ENCODE measurements around the gene CTSS.

Gene CTSS

DNA sequence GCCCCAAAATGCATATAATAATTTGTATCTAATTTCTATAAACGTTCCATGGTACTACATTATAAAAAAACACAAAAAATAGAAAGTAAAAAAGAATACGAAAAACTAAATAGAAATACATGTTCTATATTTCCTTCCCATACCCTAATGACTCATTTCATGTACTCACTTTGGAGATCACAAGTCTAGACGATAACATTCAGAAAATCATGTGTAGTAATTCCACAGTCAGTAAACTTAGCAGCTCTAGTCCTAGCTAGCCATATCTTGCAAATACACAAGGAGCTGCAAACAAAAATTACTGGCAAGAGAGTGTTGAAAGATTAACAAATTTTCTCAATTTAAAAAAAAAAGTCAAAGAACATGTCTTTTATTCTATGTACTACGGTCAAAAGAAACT lies 70.0 kb downstream of the CTSS start:
- TF ChIP-seq, protein P1, sequence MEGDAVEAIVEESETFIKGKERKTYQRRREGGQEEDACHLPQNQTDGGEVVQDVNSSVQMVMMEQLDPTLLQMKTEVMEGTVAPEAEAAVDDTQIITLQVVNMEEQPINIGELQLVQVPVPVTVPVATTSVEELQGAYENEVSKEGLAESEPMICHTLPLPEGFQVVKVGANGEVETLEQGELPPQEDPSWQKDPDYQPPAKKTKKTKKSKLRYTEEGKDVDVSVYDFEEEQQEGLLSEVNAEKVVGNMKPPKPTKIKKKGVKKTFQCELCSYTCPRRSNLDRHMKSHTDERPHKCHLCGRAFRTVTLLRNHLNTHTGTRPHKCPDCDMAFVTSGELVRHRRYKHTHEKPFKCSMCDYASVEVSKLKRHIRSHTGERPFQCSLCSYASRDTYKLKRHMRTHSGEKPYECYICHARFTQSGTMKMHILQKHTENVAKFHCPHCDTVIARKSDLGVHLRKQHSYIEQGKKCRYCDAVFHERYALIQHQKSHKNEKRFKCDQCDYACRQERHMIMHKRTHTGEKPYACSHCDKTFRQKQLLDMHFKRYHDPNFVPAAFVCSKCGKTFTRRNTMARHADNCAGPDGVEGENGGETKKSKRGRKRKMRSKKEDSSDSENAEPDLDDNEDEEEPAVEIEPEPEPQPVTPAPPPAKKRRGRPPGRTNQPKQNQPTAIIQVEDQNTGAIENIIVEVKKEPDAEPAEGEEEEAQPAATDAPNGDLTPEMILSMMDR (IDR thresholded peaks at IDR 0.05; ENCODE audit: low read depth, low read length, missing control alignments), result no peak
- no peak for DNase-seq (ENCODE audit: low read depth)
- H3K4me3 ChIP-seq (ENCODE audit: low read depth, low read length), result no peak overlapping the region
- in situ Hi-C loops (cut with HindIII; ENCODE audit: low sequenced_read_pairs), result no loop called here

DNA sequence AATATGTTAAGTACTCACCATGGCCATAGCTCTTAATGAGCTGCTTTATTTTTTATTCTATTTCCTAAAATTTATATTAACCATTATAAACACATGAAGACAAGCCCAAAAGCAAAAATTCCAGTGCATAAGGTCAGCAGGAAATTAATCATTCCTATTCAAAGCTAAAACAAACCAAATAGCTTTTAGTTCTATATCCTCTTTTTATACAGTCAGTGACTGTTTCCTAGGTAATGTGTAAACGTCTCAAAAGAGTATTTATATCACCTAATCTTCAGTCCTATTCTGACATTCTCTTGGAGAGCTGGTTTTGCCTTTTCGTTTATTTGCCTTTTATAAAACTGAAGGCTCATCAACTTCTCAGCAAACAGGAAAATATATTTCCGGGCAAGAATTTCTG lies 72.9 kb downstream of the CTSS start:
- TF ChIP-seq, protein P1 (IDR thresholded peaks at IDR 0.05; ENCODE audit: low read depth, low read length, missing control alignments), result no peak
- H3K4me3 ChIP-seq (ENCODE audit: low read depth, low read length), result no peak overlapping the region
- no peak for DNase-seq (ENCODE audit: low read depth)
- in situ Hi-C loops (cut with HindIII; ENCODE audit: low sequenced_read_pairs), result no loop called here

DNA sequence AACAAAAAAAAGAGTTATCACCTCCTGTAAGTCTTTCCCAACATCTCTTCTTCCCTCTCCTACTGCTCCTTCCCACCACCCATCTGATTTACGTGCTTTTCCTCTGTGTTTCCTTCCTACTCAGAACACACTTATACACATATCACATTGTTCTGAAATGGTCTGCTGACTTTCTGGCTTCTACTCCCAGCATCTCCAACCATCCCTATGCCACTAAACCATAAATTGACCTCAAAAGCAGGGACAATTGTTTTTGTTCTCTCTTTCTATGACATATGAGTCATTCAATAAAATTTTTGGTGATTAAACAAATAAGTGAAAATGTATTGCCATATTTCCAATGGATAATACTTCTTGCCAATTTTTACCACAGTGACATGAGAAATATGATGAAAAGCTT lies 76.8 kb downstream of the CTSS start:
- in situ Hi-C loops (cut with HindIII; ENCODE audit: low sequenced_read_pairs), result no loop called here
- TF ChIP-seq, protein P1 (IDR thresholded peaks at IDR 0.05; ENCODE audit: low read depth, low read length, missing control alignments), result no peak
- no peak for DNase-seq (ENCODE audit: low read depth)
- H3K4me3 ChIP-seq (ENCODE audit: low read depth, low read length), result no peak overlapping the region

DNA sequence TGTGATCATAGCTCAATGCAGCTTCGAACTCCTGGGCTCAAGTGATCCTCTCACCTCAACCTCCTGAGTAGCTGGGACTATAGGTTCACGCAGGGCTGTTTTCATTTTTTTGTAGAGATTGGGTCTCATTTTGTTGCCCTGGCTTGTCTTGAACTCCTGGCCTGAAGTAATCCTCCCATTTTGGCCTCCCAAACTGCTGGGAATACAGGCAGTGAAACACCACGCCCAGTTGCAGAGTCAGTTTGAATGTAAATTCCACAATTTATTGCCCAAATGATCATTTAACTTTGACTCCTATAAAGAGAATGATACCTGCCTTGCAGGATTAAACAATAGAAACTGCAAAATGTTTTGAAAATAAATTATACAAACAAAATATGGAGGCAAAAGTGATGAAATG lies 79.3 kb downstream of the CTSS start:
- no peak overlapping the region for H3K4me3 ChIP-seq (ENCODE audit: low read depth, low read length)
- in situ Hi-C loops (cut with HindIII; ENCODE audit: low sequenced_read_pairs), result no loop called here
- no peak for DNase-seq (ENCODE audit: low read depth)
- TF ChIP-seq, protein P1 (IDR thresholded peaks at IDR 0.05; ENCODE audit: low read depth, low read length, missing control alignments), result no peak

DNA sequence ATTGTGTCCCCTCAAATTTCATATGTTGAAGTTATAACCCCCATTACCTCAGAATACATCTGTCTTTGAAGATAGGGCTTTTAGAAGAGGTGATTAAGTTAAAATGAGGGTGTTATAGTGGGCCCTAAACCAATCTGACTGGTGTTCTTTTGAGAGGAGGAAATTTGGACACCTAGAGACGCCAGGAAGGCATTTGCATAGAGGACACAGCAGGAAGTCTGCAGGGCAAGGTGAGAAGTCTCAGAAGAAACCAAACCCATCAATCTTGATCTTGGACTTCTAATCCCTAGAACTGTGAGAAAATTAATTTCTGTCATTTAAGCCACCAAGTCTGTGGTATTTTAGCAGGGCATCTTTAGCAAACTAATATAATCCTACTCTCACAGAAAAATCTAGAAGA lies 81.7 kb downstream of the CTSS start:
- no peak for DNase-seq (ENCODE audit: low read depth)
- H3K4me3 ChIP-seq (ENCODE audit: low read depth, low read length), result no peak overlapping the region
- in situ Hi-C loops (cut with HindIII; ENCODE audit: low sequenced_read_pairs), result no loop called here
- TF ChIP-seq, protein P1 (IDR thresholded peaks at IDR 0.05; ENCODE audit: low read depth, low read length, missing control alignments), result no peak
